Measurements from ENCODE around the gene FBXW10.
"Not testable (repeated sequence)": the region's sequence is repeated elsewhere in the genome, so short reads cannot be mapped to it uniquely, and the experiment has no call there.

DNA sequence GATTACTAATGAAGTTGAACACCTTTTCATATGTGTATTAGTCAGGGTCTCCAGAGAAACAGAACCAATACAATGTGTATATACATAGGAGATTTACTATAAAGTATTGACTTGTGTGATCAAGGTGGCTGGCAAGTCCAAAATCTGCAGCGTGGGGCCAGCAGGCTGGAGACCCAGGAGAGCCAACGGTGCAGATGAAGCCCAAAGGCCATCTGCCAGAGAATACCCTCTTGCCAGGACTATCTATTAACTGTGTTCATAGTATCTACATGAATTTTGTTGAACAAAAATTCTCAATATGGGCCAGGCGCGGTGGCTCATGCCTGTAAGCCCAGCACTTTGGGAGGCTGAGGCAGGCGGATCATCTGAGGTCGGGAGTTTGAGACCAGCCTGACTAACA, 16.4 kb downstream of the FBXW10 start:
- not testable (repeated sequence) for TF ChIP-seq POLR2A (IDR thresholded peaks at IDR 0.05)
- TF ChIP-seq, protein P1, sequence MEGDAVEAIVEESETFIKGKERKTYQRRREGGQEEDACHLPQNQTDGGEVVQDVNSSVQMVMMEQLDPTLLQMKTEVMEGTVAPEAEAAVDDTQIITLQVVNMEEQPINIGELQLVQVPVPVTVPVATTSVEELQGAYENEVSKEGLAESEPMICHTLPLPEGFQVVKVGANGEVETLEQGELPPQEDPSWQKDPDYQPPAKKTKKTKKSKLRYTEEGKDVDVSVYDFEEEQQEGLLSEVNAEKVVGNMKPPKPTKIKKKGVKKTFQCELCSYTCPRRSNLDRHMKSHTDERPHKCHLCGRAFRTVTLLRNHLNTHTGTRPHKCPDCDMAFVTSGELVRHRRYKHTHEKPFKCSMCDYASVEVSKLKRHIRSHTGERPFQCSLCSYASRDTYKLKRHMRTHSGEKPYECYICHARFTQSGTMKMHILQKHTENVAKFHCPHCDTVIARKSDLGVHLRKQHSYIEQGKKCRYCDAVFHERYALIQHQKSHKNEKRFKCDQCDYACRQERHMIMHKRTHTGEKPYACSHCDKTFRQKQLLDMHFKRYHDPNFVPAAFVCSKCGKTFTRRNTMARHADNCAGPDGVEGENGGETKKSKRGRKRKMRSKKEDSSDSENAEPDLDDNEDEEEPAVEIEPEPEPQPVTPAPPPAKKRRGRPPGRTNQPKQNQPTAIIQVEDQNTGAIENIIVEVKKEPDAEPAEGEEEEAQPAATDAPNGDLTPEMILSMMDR (IDR thresholded peaks at IDR 0.05): not testable (repeated sequence)

All from Peyer's patch (tissue), 4 donors.